ENCODE data around the gene IFNA6.
A peak's percentile ranks its signal among the peaks of the same experiment; 100 is the strongest.
"Not testable (repeated sequence)": the region's sequence is repeated elsewhere in the genome, so short reads cannot be mapped to it uniquely, and the experiment has no call there.

Gene IFNA6

DNA sequence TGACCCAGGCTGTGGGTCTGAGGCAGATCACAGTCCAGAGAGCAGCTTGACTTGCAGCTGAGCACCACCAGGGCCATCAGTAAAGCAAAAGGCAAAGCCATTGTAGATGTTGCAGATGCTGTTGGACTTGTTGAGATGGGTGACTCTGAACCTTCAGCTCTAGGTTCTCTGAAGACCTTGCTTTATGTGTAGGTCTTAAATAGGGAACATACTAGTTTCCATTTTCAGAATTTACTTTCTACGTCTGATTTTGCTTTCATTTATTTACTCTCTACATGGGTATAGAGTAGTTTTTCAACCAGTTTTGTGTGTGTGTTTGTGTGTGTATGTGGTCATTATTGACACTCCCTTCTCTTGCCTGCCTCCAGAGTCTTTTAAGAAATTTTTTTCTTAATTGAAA, at the start of gene IFNA6:
IFNA6 (minus strand) TSS at position 101 of the 400 bp plus-strand sequence; CDS start at position 101, 0 bp downstream.
- DNase-seq, result no peak

DNA sequence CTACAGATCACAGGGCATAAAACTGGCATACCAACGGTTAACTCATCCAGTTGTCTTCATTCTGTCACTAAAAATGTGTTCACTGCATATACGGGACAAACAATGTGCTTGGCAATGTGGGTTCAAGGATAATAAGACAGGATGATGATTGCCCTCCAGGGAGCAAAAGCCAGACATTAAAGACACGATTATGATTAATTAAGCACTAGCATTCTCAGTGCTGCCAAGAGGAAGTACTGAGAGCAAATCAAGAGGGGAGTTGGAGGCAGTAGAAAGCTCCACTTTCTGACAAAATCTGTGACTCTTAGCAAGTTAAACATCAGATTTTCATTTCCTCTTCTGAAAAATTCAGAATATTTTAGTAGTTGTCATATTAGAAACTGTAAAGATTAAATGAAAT, 49.3 kb upstream of the IFNA6 start:
- DNase-seq, result no peak

DNA sequence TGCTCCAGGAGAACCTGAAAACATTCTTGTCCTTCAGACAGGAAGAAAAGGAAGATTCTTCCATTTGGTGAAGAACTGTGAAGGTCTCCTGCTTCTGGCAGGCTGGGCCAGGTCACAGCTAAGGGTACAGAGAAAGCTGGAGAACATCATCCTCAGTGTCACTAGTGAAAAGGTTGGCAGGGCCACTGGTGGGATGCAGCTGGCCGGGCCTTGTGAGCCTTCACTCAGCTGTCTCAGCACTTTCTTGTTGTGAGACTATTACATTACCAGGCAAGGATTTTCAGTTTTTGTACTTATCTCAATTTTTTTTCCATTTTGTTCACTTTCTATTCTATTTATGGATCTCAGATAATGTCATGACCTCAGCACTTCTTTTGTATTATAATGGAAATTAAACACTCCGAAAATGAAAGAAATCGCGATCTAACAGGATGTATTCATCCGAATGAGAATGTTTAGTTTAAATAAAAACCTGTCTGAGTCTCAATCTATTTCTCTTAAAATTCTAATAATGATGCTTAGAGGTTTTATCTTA, 48.3 kb upstream of the IFNA6 start:
- no peak for DNase-seq

DNA sequence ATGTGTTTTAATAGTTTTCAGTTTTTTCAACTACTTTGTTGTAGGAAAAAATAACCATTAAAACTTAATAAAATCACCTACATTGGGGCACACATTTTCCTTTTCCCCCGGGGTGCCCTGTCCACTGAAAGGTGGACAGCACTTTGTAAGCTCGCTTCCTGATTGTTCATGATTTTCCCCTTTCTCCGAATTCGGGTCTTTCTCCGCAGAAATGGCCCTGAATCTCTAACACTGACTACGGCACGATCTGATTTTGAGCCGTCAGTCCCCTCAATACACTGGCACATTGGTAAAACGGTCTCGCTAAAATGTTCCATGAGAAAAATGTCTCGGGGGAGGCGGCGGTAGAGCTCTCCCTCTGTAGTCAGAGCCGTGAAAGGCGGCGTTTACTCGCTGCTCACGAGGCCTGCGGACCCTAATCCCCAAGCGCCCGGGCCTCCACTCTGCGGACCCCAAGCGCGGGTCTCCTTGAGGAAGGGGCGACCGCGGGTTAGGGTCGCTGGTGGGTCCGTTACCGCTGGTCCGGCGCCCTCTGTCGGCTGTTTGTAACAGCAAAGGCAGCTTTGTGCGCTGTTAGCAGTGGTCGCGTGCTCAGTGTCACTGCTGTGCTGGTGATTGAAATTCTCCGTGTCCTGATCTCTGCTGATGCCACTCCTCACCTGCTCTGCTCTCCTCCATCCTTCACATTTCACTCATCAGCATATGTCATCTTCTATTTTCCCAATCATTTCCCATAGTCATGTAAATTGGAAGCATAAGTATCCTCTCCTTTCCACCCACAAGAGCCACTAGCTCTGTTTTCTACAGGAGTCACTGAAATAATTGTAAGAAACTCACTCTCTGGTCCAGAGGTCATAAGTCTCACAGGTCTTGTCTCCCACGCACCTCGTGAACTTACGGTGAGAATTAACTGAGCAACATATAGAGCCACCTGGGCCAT, 45.4 kb upstream of the IFNA6 start:
- DNase-seq, result peak; percentile 38

DNA sequence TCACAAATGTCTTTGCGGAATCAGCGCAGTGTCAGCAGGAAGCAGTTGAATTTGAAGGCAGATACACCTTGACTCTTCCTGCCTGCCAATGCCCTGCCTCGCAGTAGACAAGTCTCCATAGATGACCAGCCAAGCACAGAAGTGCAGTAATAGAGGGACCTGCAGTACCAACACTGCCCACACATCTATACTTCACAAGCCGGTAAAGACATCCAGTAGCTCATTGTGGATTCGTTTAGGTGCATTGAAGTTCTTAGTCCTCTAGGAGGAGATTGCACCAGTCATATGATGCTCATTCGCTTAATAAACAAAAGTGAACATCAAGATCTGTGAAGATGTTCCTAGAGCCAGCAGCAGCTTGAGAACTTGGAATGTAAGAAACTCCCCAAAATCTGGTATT, 41.6 kb upstream of the IFNA6 start:
- DNase-seq, result no peak

DNA sequence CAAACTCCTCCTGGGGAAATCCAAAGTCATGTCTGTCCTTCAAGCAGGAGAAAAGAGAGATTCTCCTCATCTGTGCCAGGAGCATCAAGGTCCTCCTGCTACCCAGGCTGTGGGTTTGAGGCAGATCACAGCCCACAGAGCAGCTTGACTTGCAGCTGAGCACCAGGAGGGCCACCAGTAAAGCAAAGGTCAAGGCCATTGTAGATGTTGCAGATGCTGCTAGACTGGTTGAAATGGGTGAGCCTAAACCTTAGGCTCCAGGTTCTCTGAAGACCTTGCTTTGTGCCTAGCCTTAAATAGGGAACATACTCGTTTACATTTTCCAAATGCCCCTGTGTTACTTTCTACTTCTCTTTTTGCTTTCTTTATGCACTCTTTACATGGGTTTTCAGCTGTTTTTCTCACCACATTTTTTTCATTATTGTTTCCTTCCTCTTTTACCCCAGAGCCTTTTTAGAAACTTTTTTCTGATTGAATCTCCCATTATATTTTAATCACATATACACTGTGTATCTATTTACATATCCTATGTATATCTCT, 34.5 kb upstream of the IFNA6 start, which contains the start of gene IFNA2:
IFNA2 (minus strand) TSS at position 268 of the 540 bp plus-strand sequence; CDS start at position 199, 69 bp downstream.
- DNase-seq, result no peak

DNA sequence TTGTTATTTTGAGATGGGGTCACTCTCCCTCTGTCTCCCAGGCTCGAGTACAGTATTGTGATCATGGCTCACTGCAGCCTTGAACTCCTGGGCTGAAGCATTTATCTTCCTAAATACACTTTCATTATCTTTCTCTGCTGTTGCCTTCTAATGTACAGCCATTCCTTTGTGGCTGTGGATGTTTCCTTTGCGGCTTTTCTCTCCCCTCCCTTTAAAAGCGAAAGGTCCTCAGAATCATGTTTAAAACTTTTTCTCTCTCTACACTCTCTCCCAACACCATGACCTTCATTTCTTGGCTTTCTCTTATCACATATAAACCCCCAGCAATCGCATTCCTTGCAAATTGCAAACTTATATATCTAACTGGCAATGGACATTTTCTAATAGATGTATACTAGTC, 32.9 kb upstream of the IFNA6 start:
- DNase-seq, result no peak

DNA sequence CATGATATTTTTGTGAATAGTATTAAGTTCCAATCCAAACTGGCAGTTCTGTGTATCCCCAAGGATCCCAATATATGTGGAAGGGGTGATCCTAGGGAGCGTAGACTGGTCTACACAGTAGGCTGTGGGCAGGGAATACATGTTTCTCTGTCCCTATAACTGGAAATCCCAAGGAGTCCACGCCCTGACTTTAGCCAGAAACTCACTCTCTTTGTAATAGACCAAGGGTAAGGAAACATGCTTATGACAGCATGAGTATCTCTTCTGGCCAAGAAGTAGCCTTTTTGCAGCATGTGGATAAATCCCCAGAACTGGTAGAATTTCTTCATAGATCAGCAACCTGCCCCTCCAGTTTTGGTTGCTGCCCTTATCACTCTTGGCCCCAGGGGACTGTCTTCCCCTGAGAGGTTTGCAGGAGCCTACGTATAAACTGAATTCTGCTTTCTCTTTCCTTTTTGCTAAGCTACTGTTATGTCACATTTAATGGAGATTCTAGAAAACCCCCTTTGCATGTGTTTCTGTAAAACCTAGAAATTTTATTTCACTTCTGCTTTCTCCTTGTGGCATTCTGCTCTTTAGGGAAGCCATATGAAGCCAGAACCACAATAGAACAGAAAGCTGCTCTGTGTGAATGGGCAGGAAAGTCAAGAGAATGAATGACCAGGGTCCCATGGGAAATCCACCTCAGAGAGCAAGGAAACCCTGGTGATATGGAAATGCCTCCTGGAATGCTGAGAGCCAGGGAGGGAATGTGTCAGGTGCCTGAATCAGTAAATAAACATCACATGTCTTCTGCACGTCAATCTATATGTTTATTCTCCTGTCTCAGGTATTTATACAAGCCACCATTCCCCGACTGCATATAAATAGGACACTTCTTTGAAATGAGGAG, 31.0 kb upstream of the IFNA6 start:
- no peak for DNase-seq

DNA sequence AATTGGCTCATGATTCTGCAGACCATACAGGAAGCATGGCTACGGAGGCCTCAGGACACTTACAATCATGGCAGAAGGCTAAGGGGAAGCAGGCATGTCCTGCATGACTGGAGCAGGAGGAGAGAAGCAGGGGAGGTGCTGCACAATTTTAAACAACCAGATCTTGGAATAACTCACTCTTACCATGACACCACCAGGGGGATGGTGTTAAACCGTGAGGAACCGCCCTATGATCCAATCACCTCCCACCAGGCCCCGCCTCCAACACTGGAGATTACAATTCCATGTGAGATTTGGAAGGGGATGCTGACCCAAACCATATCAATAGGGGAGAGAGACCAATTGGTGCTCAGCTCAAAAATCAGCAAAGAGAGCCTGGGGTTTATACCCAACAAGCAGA, 20.8 kb upstream of the IFNA6 start:
- DNase-seq, result not testable (repeated sequence)

DNA sequence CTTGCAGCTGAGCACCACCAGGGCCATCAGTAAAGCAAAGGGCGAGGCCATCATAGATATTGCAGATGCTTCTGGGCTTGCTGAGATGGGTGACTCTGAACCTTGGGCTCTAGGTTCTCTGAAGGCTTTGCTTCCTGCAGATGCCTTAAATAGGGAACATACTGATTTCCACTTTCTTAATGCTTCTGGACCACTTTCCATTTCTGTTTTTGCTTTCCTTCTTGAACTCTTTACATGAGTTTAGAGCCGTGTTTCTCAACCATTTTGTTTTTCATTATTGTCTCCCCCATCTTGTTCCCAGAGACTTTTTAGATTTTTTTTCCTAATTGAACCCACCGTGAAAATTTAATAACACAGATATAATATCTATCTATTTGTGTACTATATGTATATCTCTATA, 17.3 kb upstream of the IFNA6 start, which contains the start of gene IFNA13:
IFNA13 (minus strand) TSS at position 101 of the 400 bp plus-strand sequence; CDS start at position 54, 47 bp downstream.
- DNase-seq, result no peak

DNA sequence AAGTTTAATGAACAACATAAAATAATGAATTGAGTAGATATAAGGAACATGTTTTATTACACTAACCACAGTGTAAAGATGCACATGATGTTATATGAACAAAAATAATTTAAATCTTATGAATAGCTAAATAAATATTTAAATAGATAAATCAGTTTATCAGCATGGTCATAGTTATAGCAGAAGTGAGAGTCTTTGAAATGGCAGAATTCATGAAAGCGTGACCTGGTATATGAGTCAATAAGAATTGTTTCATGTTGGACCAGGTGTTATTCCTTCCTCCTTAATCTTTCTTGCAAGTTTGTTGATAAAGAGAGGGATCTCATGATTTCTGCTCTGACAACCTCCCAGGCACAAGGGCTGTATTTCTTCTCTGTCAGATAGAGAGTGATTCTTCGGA, 16.5 kb upstream of the IFNA6 start:
- DNase-seq, result not testable (repeated sequence)

DNA sequence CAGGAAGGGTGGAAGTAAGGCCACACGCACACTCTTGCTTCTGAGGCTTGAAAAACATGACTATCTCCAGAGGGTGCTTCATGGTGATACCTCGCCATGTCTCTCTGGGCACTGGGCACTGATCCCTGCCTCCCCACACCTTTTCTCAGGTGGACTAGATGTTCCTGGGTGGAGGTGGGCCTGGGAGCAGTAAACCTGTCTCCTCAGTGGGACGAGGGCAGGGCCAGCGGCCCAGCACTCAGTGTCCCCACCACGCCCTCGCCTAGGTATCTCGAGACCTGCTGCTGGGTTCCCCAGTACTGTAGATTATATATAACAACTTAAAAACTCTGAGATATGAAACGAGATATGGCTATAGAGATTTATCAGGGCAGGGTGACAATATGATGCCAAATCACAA, 11.6 kb upstream of the IFNA6 start:
- DNase-seq, result no peak

DNA sequence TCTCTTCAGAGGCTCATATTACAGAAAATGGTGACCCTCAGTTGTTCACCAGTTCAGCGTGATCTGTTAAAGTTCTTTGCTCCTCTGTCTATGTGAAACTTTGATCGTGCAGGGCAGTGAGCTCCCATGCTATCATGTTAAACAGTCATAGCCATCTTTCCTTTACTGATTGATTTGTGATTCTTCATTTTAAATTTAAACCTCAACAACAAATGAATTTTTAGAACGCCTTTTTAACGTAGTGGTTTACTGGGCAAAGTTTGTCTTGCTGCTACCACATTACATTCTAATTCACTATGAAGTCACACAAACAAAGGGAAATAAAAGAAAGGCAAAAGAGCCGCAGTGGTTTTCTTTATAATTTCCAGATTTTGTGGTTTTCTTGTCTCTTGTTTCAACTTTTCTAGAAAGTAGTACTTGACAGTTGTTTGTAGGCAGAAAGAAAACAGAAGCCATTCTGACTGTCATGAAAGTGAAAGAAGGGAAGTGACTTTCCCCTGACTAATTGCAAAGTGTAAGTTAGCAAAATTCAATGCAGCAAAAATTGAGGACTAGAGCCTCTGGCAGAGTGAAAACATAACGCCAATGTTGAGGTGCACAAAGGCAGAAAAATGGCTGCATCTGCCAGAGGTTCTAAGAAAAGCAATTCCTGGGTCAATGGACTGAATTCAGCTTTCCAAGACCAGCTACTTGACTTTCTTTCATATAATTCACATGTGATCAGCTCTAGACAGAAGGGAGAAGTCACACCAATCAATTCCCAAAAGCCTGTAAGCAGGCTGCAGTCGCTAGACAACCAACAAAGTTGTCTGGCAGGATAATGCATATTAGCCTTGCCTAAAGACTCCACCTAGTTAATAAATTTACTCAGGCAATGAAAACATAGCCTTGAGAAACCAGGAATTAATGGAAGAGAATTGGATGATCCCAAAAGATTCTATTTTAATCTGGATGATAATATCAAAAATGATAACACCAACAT, 7.1 kb upstream of the IFNA6 start:
- DNase-seq, result no peak

DNA sequence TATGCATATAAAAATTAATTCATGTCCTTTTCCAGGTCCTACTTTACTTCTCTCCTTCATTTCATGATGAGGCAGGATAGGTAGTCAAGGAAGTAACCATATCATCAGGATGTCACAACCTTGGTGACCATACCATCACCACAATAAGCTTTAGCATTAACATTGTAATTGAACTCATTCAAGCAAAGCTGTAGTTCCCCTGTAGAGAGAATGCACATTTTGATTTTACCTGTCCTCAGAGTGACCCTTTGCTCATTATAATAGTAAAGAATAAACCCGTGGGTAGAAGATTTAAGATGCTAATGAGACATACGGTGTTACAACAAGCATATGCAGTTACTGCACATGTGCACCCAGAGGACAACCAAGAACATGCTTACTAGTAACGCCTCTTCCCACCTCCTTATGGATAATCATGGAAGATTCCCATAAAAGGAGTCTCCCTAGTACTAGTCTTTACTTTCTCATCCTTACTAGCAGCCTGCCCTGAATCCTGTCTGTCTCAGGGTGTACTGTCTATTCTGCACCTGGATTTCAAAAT, 2.2 kb downstream of the IFNA6 start:
- DNase-seq, result no peak

DNA sequence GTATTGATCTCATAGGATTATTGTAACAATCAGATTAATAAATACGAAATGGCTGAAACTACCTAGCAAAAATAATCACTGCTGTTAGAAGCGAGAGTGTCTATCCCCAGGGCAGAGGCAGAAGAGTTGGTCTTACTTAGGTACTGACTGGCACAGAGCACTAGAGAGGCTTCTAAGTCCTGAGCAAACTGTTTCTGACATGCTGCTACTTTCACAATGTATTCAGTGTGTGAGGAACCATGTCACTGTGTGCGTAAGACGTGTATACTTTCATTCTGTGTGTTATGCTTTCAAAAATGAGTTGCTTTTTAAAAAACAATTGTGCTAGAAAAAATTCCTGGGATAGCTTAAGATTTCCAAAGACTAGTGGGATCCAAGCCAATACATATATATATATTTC, 10.0 kb downstream of the IFNA6 start:
- no peak for DNase-seq

DNA sequence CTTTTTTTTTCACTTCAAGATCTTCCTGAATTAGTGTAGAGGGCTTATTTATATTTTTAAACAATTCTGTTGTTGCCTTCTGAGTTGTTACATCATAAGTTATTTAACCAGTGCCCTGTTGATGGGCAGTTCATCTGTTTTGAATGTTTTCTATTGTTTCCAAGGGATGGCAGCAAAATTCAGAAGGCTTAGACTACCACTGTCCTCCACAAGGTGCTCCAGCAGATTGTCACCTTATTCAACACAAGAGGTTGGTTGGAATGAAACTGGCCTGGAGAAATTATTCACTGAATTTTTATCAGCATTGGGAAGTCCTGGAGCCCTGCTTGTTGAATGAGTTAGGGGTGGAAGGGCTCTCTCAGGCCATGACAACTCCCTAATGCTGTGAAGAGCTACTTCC, 14.2 kb downstream of the IFNA6 start:
- no peak for DNase-seq

DNA sequence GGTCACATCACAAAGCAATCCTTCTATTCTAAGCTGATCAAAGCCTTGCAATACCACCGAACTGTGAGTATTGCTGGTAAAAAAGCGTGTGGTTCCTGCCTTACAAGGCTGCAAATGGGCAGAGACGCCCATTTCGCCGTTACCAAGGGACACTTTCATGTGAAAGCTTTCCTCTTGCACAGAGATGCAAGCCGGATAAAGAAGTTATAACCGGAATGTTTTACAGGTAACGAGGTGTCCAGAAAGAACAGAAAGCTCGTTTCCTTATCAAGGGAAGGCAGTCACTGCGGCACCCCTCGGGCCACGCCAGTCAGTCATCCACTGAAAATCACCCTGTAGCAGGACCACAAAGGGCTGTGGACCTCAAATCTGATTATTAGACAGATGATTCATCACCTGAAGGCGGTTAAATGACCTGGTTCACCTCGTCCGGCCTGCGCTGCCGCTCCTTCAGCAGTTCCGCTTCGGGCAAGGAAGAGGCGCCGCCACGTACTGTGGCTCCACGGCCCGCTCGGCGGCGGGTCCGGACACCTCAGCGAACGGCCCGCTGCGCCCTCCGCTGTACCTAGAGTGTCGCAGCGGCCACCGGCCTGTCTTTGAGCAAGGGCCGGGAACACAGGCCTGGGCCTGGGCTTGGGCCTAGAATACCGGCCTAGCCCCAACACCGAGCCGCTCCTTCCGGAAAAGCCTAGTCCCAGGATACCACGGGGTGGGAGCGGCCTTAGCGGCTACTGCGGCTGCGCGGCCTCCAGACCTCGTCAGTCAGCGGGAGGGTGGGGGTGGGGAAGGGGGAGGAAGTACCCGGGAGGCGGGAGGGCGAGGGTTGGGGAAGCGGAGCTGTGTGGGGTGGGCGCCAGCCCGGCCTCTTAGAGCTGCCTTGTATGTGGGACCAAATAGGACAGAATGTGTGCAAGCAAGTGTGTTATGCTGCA, 15.7 kb downstream of the IFNA6 start, which contains the start of gene KLHL9:
KLHL9 (minus strand) TSS at position 704 of the 932 bp plus-strand sequence; CDS start at position 159, 545 bp downstream.
- peak; percentile 75 for DNase-seq

DNA sequence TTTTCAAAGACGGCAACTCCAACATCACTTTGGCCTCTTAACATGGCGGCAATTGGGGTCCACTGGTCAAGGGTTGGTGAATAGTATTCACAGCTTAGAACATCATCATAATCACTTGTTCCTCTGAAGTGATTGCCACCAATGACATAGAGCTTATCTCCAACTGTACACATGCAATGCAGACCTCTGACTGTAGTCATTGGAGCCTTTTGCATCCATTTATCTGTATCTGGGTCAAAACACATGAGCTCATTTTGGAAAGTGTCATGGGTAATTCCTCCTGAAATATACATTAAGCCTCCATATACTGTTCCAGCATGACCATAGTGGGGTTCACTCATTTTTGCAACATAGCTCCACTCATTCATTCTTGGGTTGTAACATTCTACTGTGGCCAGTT, 17.5 kb downstream of the IFNA6 start:
- DNase-seq, result no peak

DNA sequence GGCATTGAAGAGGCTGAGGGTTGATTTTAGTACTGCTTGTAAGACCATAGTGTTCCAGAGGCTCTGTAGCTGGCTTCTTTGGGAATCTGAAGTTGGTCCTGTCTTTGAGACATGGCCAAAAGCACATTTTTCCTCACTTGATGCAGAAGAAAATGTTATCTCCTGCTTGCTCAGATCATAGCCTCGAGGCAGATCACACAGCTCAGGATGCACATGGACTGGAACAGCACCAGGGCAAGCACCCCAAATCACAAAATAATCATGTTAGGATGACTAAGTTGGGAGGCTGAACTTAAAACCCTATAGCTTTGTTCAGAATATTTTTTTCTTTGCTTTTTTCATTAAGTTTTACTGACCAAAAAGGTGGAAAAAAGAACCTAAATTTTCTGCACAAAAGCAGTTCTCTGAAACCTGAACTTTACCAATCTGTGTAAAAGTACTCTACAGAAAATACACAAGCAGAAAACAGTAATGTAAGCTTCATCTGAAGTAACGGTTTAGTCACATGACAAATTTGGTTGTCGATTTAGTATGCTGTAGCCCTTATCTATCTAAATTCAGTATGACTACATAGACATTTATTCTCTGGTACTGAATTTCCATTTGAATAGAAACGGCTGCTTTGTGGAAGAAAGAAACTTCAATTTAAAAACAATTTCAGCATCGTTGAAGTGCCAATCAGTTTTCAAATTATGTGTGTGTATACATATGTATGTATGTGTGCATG, 18.8 kb downstream of the IFNA6 start:
- DNase-seq, result no peak
